Measurements from ENCODE around the gene PRKCSH.
"Not testable (repeated sequence)": the region's sequence is repeated elsewhere in the genome, so short reads cannot be mapped to it uniquely, and the experiment has no call there.

The PRKCSH gene

GRCh38 chr19:11448923-11449554 is 13.6 kb downstream of the PRKCSH start:
- Histone ChIP-seq H3K4me3 (ENCODE audit: low read depth in 1 of 5, low read length in 5 of 5) (no peak overlapping the region), H3K9me3 (ENCODE audit: control insufficient read depth in 5 of 5, low read length in 5 of 5) (no peaks in the 10 kb centered on the region), H3K36me3 (ENCODE audit: control insufficient read depth in 5 of 5, insufficient read depth in 5 of 5, low read length in 5 of 5) (peaks cover 0 to 63% (median 57%) of the 10 kb centered on the region in 5 donors), H3K4me1 (ENCODE audit: control insufficient read depth in 5 of 5, insufficient read depth in 5 of 5, low read length in 5 of 5) (no peaks in the 10 kb centered on the region), H3K9ac (ENCODE audit: low read length in 5 of 5) (no peak overlapping the region), H3K27ac (ENCODE audit: low read depth, low read length) (no peak overlapping the region), H3K27me3 (ENCODE audit: control insufficient read depth in 5 of 5, insufficient read depth in 4 of 5, low read length in 5 of 5) (peaks cover 0 to 4% (median 2%) of the 10 kb centered on the region in 5 donors)

DNA sequence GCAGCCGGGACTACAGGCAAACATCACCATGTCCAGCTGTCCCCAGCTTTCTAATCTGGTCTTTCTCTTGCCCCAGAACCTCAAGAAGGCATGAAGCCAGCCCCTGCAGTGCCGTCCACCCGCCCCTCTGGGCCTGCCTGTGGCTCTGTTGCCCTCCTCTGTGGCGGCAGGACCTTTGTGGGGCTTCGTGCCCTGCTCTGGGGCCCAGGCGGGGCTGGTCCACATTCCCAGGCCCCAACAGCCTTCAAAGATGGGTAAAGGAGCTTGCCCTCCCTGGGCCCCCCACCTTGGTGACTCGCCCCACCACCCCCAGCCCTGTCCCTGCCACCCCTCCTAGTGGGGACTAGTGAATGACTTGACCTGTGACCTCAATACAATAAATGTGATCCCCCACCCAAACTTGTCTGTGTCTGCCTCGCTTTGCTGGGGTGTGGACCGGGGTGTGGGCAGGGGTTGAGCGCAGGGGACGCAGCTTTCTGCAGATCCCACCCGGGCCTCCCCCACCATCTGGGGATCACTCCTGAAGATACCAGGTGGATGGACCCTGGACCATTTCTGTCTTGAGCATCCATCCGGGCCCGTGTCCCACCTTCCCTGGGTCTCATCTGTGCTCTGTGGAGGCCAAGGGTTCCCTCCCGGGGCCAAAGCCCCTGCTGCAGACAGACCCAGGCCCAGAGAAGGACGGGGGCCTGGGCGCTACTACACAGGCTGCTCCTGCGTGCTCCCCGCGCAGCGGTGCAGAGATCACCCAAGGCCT is 15.3 kb downstream of the PRKCSH start:
- no peaks in the 10 kb centered on the region for H3K9me3 ChIP-seq (ENCODE audit: control insufficient read depth in 5 of 5, low read length in 5 of 5)
- peaks cover 0 to 46% (median 41%) of the 10 kb centered on the region in 5 donors for H3K36me3 ChIP-seq (ENCODE audit: control insufficient read depth in 5 of 5, insufficient read depth in 5 of 5, low read length in 5 of 5)
- H3K27me3 ChIP-seq (ENCODE audit: control insufficient read depth in 5 of 5, insufficient read depth in 4 of 5, low read length in 5 of 5), result peaks cover 0 to 4% (median 2%) of the 10 kb centered on the region in 5 donors
- no peak overlapping the region for H3K9ac ChIP-seq (ENCODE audit: low read length in 5 of 5)
- no peaks in the 10 kb centered on the region for H3K4me1 ChIP-seq (ENCODE audit: control insufficient read depth in 5 of 5, insufficient read depth in 5 of 5, low read length in 5 of 5)
- no peak overlapping the region for H3K4me3 ChIP-seq (ENCODE audit: low read depth in 1 of 5, low read length in 5 of 5)
- H3K27ac ChIP-seq (ENCODE audit: low read depth, low read length), result no peak overlapping the region

GRCh38 chr19:11451327-11451870 is 16.0 kb downstream of the PRKCSH start:
- Histone ChIP-seq H3K36me3 (ENCODE audit: control insufficient read depth in 5 of 5, insufficient read depth in 5 of 5, low read length in 5 of 5) (peaks cover 0 to 40% (median 35%) of the 10 kb centered on the region in 5 donors), H3K9me3 (ENCODE audit: control insufficient read depth in 5 of 5, low read length in 5 of 5) (no peaks in the 10 kb centered on the region), H3K27me3 (ENCODE audit: control insufficient read depth in 5 of 5, insufficient read depth in 4 of 5, low read length in 5 of 5) (peaks cover 0 to 4% (median 2%) of the 10 kb centered on the region in 5 donors), H3K4me3 (ENCODE audit: low read depth in 1 of 5, low read length in 5 of 5) (no peak overlapping the region), H3K9ac (ENCODE audit: low read length in 5 of 5) (no peak overlapping the region), H3K4me1 (ENCODE audit: control insufficient read depth in 5 of 5, insufficient read depth in 5 of 5, low read length in 5 of 5) (no peaks in the 10 kb centered on the region), H3K27ac (ENCODE audit: low read depth, low read length) (no peak overlapping the region)

DNA sequence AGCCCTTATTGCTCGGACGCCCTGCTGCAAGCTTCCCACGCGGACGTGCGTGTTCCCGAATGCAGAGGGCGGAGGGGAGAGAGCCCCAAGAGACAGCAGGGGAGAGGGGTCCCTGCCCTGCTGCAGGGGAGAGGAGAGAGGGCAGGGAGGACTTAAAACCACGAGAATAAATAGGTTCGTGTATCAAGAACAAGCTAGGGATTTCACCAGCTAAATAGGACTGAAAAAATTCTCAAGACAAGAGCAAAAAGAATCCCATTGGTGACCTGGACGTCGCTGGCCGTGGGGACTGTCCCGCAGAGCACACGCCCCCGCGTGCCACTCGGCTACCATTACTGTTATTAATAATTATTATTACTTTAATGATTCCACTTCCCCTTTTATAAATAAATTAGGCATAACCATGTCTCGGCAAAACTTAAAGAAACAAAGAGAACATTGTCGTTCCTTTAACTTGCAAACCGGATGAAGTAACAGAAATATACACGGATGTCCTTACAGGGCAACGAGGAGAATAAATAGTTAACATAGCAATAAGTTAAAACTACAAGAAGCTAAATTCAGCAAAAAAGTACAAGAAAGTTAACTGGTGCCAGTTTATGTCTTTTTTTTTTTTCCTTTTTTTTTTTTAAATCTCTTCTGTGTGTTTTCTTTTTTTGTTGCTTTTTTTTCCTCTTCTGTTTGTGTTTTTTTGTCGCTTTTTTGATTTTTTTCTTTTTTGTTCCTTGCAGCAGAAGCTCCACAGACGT is 16.6 kb downstream of the PRKCSH start:
- Histone ChIP-seq H3K27ac (ENCODE audit: low read depth, low read length) (no peak overlapping the region), H3K9ac (ENCODE audit: low read length in 5 of 5) (no peak overlapping the region), H3K9me3 (ENCODE audit: control insufficient read depth in 5 of 5, low read length in 5 of 5) (no peaks in the 10 kb centered on the region), H3K27me3 (ENCODE audit: control insufficient read depth in 5 of 5, insufficient read depth in 4 of 5, low read length in 5 of 5) (peaks cover 0 to 4% (median 2%) of the 10 kb centered on the region in 5 donors), H3K4me3 (ENCODE audit: low read depth in 1 of 5, low read length in 5 of 5) (no peak overlapping the region), H3K36me3 (ENCODE audit: control insufficient read depth in 5 of 5, insufficient read depth in 5 of 5, low read length in 5 of 5) (peaks cover 0 to 35% (median 32%) of the 10 kb centered on the region in 5 donors), H3K4me1 (ENCODE audit: control insufficient read depth in 5 of 5, insufficient read depth in 5 of 5, low read length in 5 of 5) (no peaks in the 10 kb centered on the region)

- Histone ChIP-seq H3K9ac (ENCODE audit: low read length in 5 of 5) (no peak overlapping the region), H3K27ac (ENCODE audit: low read depth, low read length) (no peak overlapping the region)
Observed at GRCh38 chr19:11452620-11453310, 17.3 kb downstream of the PRKCSH start.

GRCh38 chr19:11453468-11454341 is 18.3 kb downstream of the PRKCSH start:
- H3K9me3 ChIP-seq (ENCODE audit: control insufficient read depth in 5 of 5, low read length in 5 of 5), result no peaks in the 10 kb centered on the region
- no peaks in the 10 kb centered on the region for H3K4me1 ChIP-seq (ENCODE audit: control insufficient read depth in 5 of 5, insufficient read depth in 5 of 5, low read length in 5 of 5)
- H3K36me3 ChIP-seq (ENCODE audit: control insufficient read depth in 5 of 5, insufficient read depth in 5 of 5, low read length in 5 of 5), result peaks cover 0 to 18% (median 16%) of the 10 kb centered on the region in 5 donors
- peaks cover 7 to 13% (median 9%) of the 10 kb centered on the region in 5 donors for H3K27me3 ChIP-seq (ENCODE audit: control insufficient read depth in 5 of 5, insufficient read depth in 4 of 5, low read length in 5 of 5)
- H3K4me3 ChIP-seq (ENCODE audit: low read depth in 1 of 5, low read length in 5 of 5), result no peak overlapping the region
- no peak overlapping the region for H3K9ac ChIP-seq (ENCODE audit: low read length in 5 of 5)
- H3K27ac ChIP-seq (ENCODE audit: low read depth, low read length), result no peak overlapping the region

More at GRCh38 chr19:11452620-11453310, 17.3 kb downstream of the PRKCSH start:
- no peak overlapping the region for H3K4me3 ChIP-seq (ENCODE audit: low read depth in 1 of 5, low read length in 5 of 5)
- H3K36me3 ChIP-seq (ENCODE audit: control insufficient read depth in 5 of 5, insufficient read depth in 5 of 5, low read length in 5 of 5), result peaks cover 0 to 28% (median 25%) of the 10 kb centered on the region in 5 donors
- H3K27me3 ChIP-seq (ENCODE audit: control insufficient read depth in 5 of 5, insufficient read depth in 4 of 5, low read length in 5 of 5), result peaks cover 2 to 8% (median 3%) of the 10 kb centered on the region in 5 donors
- H3K9me3 ChIP-seq (ENCODE audit: control insufficient read depth in 5 of 5, low read length in 5 of 5), result no peaks in the 10 kb centered on the region
- H3K4me1 ChIP-seq (ENCODE audit: control insufficient read depth in 5 of 5, insufficient read depth in 5 of 5, low read length in 5 of 5), result no peaks in the 10 kb centered on the region

- not testable (repeated sequence) for H3K36me3 ChIP-seq (ENCODE audit: control insufficient read depth in 5 of 5, insufficient read depth in 5 of 5, low read length in 5 of 5); H3K27ac ChIP-seq (ENCODE audit: low read depth, low read length); H3K9ac ChIP-seq (ENCODE audit: low read length in 5 of 5); H3K4me1 ChIP-seq (ENCODE audit: control insufficient read depth in 5 of 5, insufficient read depth in 5 of 5, low read length in 5 of 5); H3K4me3 ChIP-seq (ENCODE audit: low read depth in 1 of 5, low read length in 5 of 5); H3K9me3 ChIP-seq (ENCODE audit: control insufficient read depth in 5 of 5, low read length in 5 of 5)
- H3K27me3 ChIP-seq (ENCODE audit: control insufficient read depth in 5 of 5, insufficient read depth in 4 of 5, low read length in 5 of 5), result peaks cover 7 to 15% (median 12%) of the 10 kb centered on the region in 5 donors
Observed at GRCh38 chr19:11455233-11455554, 19.8 kb downstream of the PRKCSH start.

DNA sequence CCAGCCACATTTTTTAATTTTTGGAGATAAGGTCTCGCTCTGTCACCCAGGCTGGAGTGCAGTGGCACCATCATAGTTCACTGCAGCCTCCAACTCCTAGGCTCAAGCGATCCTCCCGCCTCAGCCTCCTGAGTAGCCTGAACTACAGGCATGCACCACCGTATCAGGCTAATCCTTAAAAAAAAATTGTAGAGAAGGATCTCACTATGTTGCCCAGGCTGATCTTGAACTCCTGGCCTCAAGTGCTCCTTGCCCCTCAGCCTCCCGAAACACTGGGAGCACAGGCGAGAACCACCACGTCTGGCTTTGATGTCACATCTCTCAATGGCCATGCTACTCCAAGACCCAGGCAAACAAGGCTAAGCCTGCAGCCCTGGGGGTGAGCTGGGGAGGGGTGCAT is 21.2 kb downstream of the PRKCSH start:
- Histone ChIP-seq H3K9ac (ENCODE audit: low read length in 5 of 5) (no peak overlapping the region), H3K27ac (ENCODE audit: low read depth, low read length) (no peak overlapping the region), H3K36me3 (ENCODE audit: control insufficient read depth in 5 of 5, insufficient read depth in 5 of 5, low read length in 5 of 5) (no peaks in the 10 kb centered on the region), H3K4me1 (ENCODE audit: control insufficient read depth in 5 of 5, insufficient read depth in 5 of 5, low read length in 5 of 5) (no peaks in the 10 kb centered on the region), H3K9me3 (ENCODE audit: control insufficient read depth in 5 of 5, low read length in 5 of 5) (no peaks in the 10 kb centered on the region), H3K4me3 (ENCODE audit: low read depth in 1 of 5, low read length in 5 of 5) (no peak overlapping the region), H3K27me3 (ENCODE audit: control insufficient read depth in 5 of 5, insufficient read depth in 4 of 5, low read length in 5 of 5) (peaks cover 7 to 17% (median 12%) of the 10 kb centered on the region in 5 donors)

DNA sequence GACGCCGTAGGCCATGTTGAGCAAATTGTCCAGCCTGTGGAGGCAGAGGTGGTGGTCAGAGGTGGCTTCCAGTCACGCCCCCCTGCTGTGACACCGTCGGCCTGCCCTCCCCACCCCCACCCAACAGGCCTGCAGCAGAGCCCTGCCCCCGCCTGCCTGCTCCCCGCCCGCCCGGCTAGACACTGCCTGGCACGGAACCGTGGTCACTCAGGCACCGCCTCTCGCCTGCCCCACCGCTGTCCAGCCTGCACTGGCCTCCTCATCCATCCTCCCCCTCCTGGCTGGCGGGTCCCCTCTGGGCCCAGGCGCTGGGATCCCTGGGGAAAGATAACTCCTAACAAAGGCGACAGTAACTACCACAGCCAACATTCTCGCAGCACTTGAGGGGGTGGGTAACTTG is 21.7 kb downstream of the PRKCSH start:
- H3K4me3 ChIP-seq (ENCODE audit: low read depth in 1 of 5, low read length in 5 of 5), result no peak overlapping the region
- H3K9ac ChIP-seq (ENCODE audit: low read length in 5 of 5), result no peak overlapping the region
- H3K27ac ChIP-seq (ENCODE audit: low read depth, low read length), result no peak overlapping the region
- H3K4me1 ChIP-seq (ENCODE audit: control insufficient read depth in 5 of 5, insufficient read depth in 5 of 5, low read length in 5 of 5), result no peaks in the 10 kb centered on the region
- no peaks in the 10 kb centered on the region for H3K9me3 ChIP-seq (ENCODE audit: control insufficient read depth in 5 of 5, low read length in 5 of 5)
- peaks cover 7 to 17% (median 12%) of the 10 kb centered on the region in 5 donors for H3K27me3 ChIP-seq (ENCODE audit: control insufficient read depth in 5 of 5, insufficient read depth in 4 of 5, low read length in 5 of 5)
- no peaks in the 10 kb centered on the region for H3K36me3 ChIP-seq (ENCODE audit: control insufficient read depth in 5 of 5, insufficient read depth in 5 of 5, low read length in 5 of 5)
